Memory B cell (primary cell): ENCODE measurements around the gene COL18A1.

Experiments used
- ATAC-seq: fragments of 150-1000 bp; cut with Tn5 transposase; 2 replicates; pipeline ENCODE4 v1.10.0; 2021; ENCODE audit warnings: low read depth, mild to moderate bottlenecking, moderate library complexity
- DNase-seq, 2 donors: peaks; one replicate each; pipeline ENCODE4 v3.0.0; 2022; ENCODE audit warnings: low spot score in 2 of 2
- H3K27ac Mint-ChIP-seq: one replicate; pipeline ENCODE4 v1.8.0; 2022; ENCODE audit warnings: mild to moderate bottlenecking, moderate library complexity, mixed read lengths
- H3K27me3 Mint-ChIP-seq: one replicate; pipeline ENCODE4 v1.8.0; 2022; ENCODE audit warnings: mixed read lengths
- H3K36me3 Mint-ChIP-seq: one replicate; pipeline ENCODE4 v1.8.0; 2022; ENCODE audit warnings: mild to moderate bottlenecking, mixed read lengths
- H3K4me1 Mint-ChIP-seq: one replicate; pipeline ENCODE4 v1.8.0; 2022; ENCODE audit warnings: mixed read lengths
- H3K4me3 Mint-ChIP-seq: one replicate; pipeline ENCODE4 v1.8.0; 2022; ENCODE audit warnings: mild to moderate bottlenecking, moderate library complexity, mixed read lengths
- H3K9me3 Mint-ChIP-seq: one replicate; pipeline ENCODE4 v1.8.0; 2022; ENCODE audit warnings: mixed read lengths

The COL18A1 gene

DNA sequence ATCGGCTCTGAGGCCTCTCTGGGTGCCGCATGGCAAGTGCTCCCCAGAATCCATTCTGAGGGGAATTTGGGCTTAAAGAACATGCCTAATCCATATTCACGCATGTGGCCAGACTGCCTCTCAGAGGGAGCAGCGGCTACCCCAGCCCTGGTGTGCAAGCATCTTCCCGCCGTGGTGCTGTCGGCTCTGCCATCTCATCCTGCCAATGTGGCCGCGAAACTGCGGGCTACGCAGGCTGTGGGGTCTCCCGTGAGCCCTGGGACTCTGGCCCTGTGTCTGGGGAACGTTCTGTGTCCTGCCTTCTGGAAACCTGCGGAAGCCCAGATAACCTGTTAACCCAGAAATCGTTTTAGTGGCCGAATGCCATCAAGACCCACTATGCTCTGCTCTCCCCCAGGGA lies 76.6 kb downstream of the COL18A1 start:
- no peak overlapping the region for H3K27ac Mint-ChIP-seq
- ATAC-seq (no peak), DNase-seq (no peak)
- peaks cover 4% of the 10 kb centered on the region for H3K9me3 Mint-ChIP-seq
- H3K36me3 Mint-ChIP-seq: no peaks in the 10 kb centered on the region
- peaks cover 2% of the 10 kb centered on the region for H3K27me3 Mint-ChIP-seq
- peaks cover 34% of the 10 kb centered on the region for H3K4me1 Mint-ChIP-seq
- no peak overlapping the region for H3K4me3 Mint-ChIP-seq

DNA sequence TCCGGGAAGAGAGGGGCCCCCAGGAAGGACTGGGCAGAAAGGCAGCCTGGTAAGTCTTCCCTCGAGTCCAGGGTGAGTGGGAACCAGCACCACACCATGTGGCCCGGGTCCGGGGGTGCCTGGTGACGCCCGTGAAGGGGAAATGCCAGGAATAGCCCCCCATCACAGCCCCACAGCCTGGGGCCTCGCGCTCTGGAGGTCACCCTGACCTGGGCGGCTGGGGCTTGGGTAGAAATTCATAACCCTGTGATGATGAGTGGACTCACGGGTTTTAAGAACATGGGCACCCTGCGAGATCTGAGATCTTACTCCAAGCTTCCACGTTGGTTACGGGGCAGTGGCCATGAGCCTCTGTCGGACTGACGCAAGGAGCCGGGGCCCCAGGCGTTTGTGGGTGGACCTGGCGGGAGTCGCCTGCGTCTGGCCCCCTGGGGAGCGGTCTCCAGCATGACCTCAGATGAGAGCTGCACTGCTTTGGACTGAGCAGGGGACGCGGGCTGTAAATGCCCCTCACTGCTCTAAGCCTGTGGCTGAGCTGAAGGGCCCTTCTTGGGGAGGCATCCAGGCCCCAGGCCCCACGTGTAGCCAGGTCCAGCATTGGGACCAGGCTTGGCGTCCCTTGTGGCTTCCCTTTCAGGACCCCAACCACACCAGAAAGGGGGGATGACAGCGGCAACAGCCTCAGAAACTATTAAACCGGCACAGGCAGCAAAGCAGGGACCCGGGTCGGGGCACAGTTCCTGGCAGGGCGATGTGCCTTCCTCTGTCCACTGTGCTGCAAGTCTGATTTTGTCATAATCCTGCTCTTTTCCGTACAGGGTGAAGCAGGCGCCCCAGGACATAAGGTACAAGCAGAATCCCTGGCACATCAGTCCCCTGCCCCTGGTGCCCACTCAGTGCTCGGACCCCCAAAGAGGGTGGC lies 77.3 kb downstream of the COL18A1 start:
- Mint-ChIP-seq H3K4me3 (peak overlapping the region; percentile 66), H3K9me3 (peaks cover 4% of the 10 kb centered on the region), H3K4me1 (peaks cover 31% of the 10 kb centered on the region), H3K27me3 (no peaks in the 10 kb centered on the region), H3K36me3 (no peaks in the 10 kb centered on the region), H3K27ac (peak overlapping the region; percentile 70)
- ATAC-seq (no peak), DNase-seq (no peak)

DNA sequence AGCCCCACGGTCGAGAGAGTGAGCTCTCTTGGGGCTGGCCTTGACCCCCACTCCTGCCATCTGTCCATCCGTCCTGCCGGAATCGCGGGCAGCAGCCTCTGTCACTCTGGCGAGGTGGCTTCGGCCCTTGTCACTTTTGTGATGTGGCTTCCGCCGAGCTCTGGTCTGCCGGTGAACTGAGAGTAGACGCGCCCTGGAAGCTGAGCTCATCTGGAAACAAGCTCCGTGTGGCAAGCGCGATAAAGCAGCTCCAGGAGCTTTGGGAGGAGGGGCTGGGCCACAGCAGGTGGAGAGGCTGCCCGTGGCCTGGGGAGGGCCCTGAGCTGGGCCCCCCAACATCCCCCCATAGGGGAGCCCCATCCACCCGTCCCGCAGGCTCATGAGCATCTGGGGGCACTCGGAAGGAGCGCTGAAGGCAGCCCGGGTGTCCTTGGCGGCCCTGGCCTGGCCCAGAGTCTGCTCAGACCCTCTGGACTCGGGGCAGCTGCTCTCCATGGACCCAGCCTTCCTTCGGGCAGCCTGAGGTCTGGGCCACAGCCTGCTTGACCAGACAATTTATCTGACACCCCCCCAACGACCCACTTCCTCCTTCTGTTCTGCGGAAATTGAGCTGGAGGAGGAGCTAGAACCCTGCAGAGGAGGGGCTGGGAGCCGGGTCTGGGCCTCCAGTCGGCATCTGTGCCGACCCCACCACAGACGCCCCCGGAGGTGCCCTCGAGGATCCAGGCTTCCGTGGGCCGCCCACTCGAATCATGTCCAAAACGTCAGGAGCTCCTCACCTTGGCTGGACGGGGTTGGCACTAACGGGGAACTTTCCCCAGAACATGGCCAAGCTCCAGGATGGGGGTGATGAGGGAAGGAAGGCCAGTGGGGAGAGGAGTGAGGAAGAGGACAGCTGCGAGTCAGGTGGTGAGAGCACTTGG lies 78.2 kb downstream of the COL18A1 start:
- H3K27me3 Mint-ChIP-seq: no peaks in the 10 kb centered on the region
- peak overlapping the region; percentile 70 for H3K27ac Mint-ChIP-seq
- peak overlapping the region; percentile 66 for H3K4me3 Mint-ChIP-seq
- peaks cover 28% of the 10 kb centered on the region for H3K4me1 Mint-ChIP-seq
- peak; percentile 58 for ATAC-seq
- H3K36me3 Mint-ChIP-seq: no peaks in the 10 kb centered on the region
- peaks cover 4% of the 10 kb centered on the region for H3K9me3 Mint-ChIP-seq
- DNase-seq: peak; percentile 29 to 51

DNA sequence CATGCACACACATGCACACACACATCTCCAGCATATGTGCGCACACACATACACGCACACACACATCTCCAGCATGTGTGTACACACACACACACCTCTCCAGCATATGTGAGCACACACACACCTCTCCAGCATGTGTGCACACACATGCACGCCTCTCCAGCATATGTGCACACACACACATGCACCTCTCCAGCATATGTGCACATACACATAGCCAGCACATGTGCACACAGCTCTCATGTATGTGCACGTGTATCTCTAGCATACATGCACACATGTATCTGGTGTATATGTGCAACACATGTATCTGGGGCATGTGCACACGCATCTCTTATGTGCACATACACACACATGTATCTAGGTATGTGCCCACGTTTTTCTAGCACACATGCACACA lies 79.4 kb downstream of the COL18A1 start:
- Mint-ChIP-seq H3K36me3 (no peaks in the 10 kb centered on the region), H3K4me3 (peak overlapping the region; percentile 49), H3K27me3 (no peaks in the 10 kb centered on the region), H3K4me1 (peaks cover 18% of the 10 kb centered on the region), H3K9me3 (peaks cover 4% of the 10 kb centered on the region), H3K27ac (peak overlapping the region; percentile 40)
- ATAC-seq (no peak), DNase-seq (no peak)

DNA sequence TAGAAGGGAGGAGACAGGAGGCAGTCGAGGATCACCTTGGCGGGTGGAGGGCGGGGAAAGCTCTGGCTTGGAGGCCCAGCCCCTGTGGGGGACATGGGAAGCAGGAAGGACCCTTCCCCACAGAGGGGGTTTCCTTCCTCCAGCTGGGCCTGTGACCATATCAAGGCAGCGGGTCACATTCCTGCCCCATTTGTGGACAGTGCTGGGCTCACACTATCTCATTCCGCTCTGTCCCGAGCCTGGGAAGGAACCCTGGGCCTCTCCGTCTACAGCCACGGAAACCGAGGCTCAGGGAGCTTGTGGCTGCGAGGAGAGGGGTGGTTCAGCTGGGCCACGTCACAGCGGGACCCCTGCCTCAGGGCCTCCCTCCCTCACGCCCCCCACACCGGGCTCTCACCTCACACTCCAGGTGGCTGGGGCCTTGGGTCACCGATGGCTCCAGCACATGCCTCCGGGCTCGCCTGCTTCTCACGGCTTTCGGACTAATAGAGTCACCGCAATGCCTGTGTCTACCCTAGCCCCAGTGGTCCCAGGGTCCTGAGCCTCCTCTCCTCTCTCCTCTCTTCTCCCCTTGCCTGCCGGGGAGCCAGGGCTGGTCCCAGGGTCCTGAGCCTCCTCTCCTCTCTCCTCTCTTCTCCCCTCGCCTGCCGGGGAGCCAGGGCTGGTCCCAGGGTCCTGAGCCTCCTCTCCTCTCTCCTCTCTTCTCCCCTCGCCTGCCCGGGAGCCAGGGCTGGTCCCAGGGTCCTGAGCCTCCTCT lies 80.9 kb downstream of the COL18A1 start:
- Mint-ChIP-seq H3K9me3 (peaks cover 4% of the 10 kb centered on the region), H3K27me3 (no peaks in the 10 kb centered on the region), H3K4me3 (no peak overlapping the region), H3K4me1 (peaks cover 14% of the 10 kb centered on the region), H3K36me3 (no peaks in the 10 kb centered on the region), H3K27ac (no peak overlapping the region)
- no peak for DNase-seq
- ATAC-seq: no peak

GRCh38 chr21:45486443-45487160 lies 81.6 kb downstream of the COL18A1 start:
- H3K4me3 Mint-ChIP-seq: no peak overlapping the region
- H3K36me3 Mint-ChIP-seq: no peaks in the 10 kb centered on the region
- peaks cover 14% of the 10 kb centered on the region for H3K4me1 Mint-ChIP-seq
- no peak for DNase-seq
- no peak overlapping the region for H3K27ac Mint-ChIP-seq
- ATAC-seq: no peak
- H3K27me3 Mint-ChIP-seq: no peaks in the 10 kb centered on the region
- peaks cover 4% of the 10 kb centered on the region for H3K9me3 Mint-ChIP-seq

- Mint-ChIP-seq H3K4me1 (peaks cover 14% of the 10 kb centered on the region), H3K36me3 (no peaks in the 10 kb centered on the region), H3K9me3 (peaks cover 4% of the 10 kb centered on the region), H3K27ac (no peak overlapping the region), H3K4me3 (no peak overlapping the region), H3K27me3 (peaks cover 3% of the 10 kb centered on the region)
- ATAC-seq: no peak
- no peak for DNase-seq
These were observed 82.3 kb downstream of the COL18A1 start for GRCh38 chr21:45487161-45487806.

DNA sequence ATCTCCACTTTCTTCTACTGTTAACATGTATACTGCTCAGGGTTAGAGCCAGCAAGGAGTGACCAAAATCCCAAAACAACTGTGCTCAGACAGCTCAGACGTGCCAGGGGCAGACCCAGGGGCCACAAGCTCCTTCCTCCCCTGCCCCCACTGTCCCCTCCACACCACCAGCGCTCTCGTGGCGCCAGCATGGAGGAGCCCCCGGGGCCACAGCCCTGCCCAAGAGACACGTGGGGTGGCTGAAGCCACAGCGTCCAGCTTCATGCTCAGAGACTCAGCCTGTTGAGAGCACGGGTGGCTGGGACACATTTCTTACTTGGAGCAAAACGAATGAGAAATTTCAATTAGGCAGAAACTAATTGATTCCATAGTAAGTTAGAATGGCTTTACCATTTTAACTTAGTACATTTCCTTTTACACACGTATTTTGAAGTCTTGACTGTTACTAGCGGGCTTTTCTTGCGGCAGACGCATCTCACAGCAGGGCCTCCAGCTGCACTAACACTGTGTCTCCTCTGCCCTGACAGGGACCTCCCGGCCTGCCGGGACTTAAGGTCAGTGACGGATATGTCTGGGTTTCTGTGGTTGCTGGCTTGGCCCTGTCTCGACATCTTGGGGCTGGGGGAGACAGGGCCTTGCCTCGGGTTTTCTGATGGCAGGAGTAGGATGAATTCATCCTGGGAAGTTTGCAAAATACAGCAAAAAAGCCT lies 83.1 kb downstream of the COL18A1 start:
- no peak for DNase-seq
- Mint-ChIP-seq H3K4me3 (no peak overlapping the region), H3K4me1 (peaks cover 11% of the 10 kb centered on the region), H3K27ac (no peak overlapping the region), H3K27me3 (peaks cover 3% of the 10 kb centered on the region), H3K36me3 (no peaks in the 10 kb centered on the region), H3K9me3 (peaks cover 4% of the 10 kb centered on the region)
- ATAC-seq: no peak

GRCh38 chr21:45488931-45489721 lies 84.2 kb downstream of the COL18A1 start:
- H3K4me1 Mint-ChIP-seq: peaks cover 4% of the 10 kb centered on the region
- ATAC-seq: no peak

GRCh38 chr21:45489722-45489982 lies 84.7 kb downstream of the COL18A1 start:
- ATAC-seq (no peak), DNase-seq (no peak)
- no peaks in the 10 kb centered on the region for H3K36me3 Mint-ChIP-seq
- H3K9me3 Mint-ChIP-seq: no peaks in the 10 kb centered on the region
- H3K27ac Mint-ChIP-seq: no peak overlapping the region
- H3K27me3 Mint-ChIP-seq: peaks cover 3% of the 10 kb centered on the region
- no peak overlapping the region for H3K4me3 Mint-ChIP-seq
- no peaks in the 10 kb centered on the region for H3K4me1 Mint-ChIP-seq

More at GRCh38 chr21:45488931-45489721, 84.2 kb downstream of the COL18A1 start:
- Mint-ChIP-seq H3K27ac (no peak overlapping the region), H3K9me3 (peaks cover 3% of the 10 kb centered on the region), H3K36me3 (no peaks in the 10 kb centered on the region), H3K4me3 (no peak overlapping the region), H3K27me3 (peaks cover 3% of the 10 kb centered on the region)
- no peak for DNase-seq

DNA sequence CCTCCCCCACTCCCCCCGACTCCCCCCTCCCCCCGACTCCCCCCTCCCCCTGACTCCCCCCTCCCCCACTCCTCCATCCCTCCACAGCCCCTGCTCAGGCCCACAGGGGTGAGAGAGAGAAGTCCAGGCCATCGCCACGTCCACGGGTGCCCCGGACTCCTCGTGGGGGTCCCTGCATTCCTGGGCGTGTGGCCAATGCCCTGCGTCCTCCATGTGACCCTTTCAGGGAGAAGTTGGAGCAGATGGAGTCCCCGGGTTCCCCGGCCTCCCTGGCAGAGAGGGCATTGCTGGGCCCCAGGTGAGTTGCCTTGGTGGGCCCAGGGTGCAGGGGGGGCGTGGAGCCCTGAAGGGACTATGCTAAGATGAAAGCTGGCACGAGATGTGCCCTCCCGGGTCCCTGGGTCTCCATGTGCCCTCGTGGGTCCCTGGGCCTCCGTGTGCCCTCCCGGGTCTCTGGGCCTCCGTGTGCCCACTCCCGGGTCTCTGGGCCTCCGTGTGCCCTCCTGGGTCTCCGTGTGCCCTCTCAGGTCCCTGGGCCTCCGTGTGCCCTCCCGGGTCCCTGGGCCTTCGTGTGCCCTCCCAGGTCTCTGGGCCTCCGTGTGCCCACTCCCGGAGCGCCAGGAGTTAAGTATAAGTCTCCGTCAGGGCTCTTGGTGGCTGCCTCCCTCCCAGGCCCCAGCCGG lies 85.2 kb downstream of the COL18A1 start:
- no peak overlapping the region for H3K27ac Mint-ChIP-seq
- H3K9me3 Mint-ChIP-seq: no peaks in the 10 kb centered on the region
- peaks cover 3% of the 10 kb centered on the region for H3K27me3 Mint-ChIP-seq
- no peak for ATAC-seq
- H3K36me3 Mint-ChIP-seq: no peaks in the 10 kb centered on the region
- H3K4me3 Mint-ChIP-seq: no peak overlapping the region
- DNase-seq: no peak
- no peaks in the 10 kb centered on the region for H3K4me1 Mint-ChIP-seq
